A673 (cell line): ENCODE measurements around the gene BEGAIN. TPM values are rescaled to one million over a fixed set of nuclear protein-coding genes. Genes with fewer than 3 reads are reported as not detected.

Source experiments
- BruUV-seq: library from RNA; stranded (reverse); fragments of 400-500 nt; replicated peaks from 2 replicates; lab custom pipeline; 2021; lab: Mats Ljungman, UMichigan
- CTCF ChIA-PET: fragments of 300-600 bp; sonication (Branson Sonifier 250); formaldehyde crosslinking; loops from one replicate; lab custom pipeline; 2022; ENCODE audit warnings: antibody characterized with exemption; lab: Charles Lee
- POLR2A ChIA-PET: fragments of 300-600 bp; sonication (Branson Sonifier 250); formaldehyde crosslinking; loops from one replicate; lab custom pipeline; 2022; ENCODE audit warnings: antibody characterized with exemption; ENCODE audit not compliant: low non-redundant PET; lab: Charles Lee
- DNase-seq: peaks from one replicate; pipeline ENCODE4 v3.0.0-alpha.2; 2015; ENCODE audit warnings: low spot score
- H3K27ac ChIP-seq: fragments of 200-600 bp; sonication (generic); 2 replicates; pipeline ENCODE4 v1.5.1; 2016; ENCODE audit warnings: mixed run types, low read depth, mild to moderate bottlenecking, mixed read lengths, antibody characterized with exemption, low read length; ENCODE audit not compliant: poor library complexity, severe bottlenecking
- H3K27me3 ChIP-seq: fragments of 200-600 bp; sonication (generic); replicated peaks from 2 replicates; pipeline ENCODE4 v1.6.1; 2017; ENCODE audit warnings: mixed run types, low read depth, mild to moderate bottlenecking, mixed read lengths, antibody characterized with exemption, low read length; ENCODE audit not compliant: insufficient read depth, poor library complexity
- H3K36me3 ChIP-seq: fragments of 200-600 bp; sonication (generic); 2 replicates; pipeline ENCODE4 v1.6.1; 2016; ENCODE audit warnings: mixed run types, mild to moderate bottlenecking, mixed read lengths, antibody characterized with exemption, low read length; ENCODE audit not compliant: insufficient read depth, poor library complexity, severe bottlenecking
- H3K4me1 ChIP-seq: fragments of 200-600 bp; sonication (generic); 2 replicates; pipeline ENCODE4 v1.6.1; 2017; ENCODE audit warnings: mixed run types, mild to moderate bottlenecking, mixed read lengths, antibody characterized with exemption, low read length; ENCODE audit not compliant: insufficient read depth, poor library complexity, severe bottlenecking
- H3K4me3 ChIP-seq: fragments of 200-600 bp; sonication (generic); 2 replicates; pipeline ENCODE4 v1.5.1; 2016; ENCODE audit warnings: low read depth, mixed run types, mild to moderate bottlenecking, mixed read lengths, low read length; ENCODE audit not compliant: poor library complexity, severe bottlenecking
- H3K9me3 ChIP-seq: fragments of 200-600 bp; sonication (generic); 2 replicates; pipeline ENCODE4 v1.6.1; 2016; ENCODE audit warnings: mixed run types, low read depth, mild to moderate bottlenecking, mixed read lengths, antibody characterized with exemption, low read length; ENCODE audit not compliant: poor library complexity, severe bottlenecking
- CTCF ChIP-seq: fragments of 300-800, 200-600 bp; sonication (generic); conservative IDR thresholded peaks from 2 replicates; pipeline ENCODE4 v1.5.1; 2017; ENCODE audit warnings: low read depth, mild to moderate bottlenecking, antibody characterized with exemption, low read length, moderate library complexity, mixed read lengths
- EZH2 ChIP-seq: fragments of 200-600 bp; sonication (generic); IDR thresholded peaks from 2 replicates; pipeline ENCODE4 v1.6.1; 2017; ENCODE audit warnings: borderline replicate concordance, low read depth, mild to moderate bottlenecking, mixed read lengths, antibody characterized with exemption, low read length; ENCODE audit not compliant: poor library complexity, severe bottlenecking
- intact Hi-C: fragments of 100-400 bp; cut with micrococcal nuclease; formaldehyde crosslinking; loops from one replicate; pipeline ENCODE4 v1.10.0; 2022; ENCODE audit not compliant: unreplicated experiment
- total RNA-seq: library from RNA; stranded (reverse); gene quantifications from 2 replicates; pipeline ENCODE4 v1.2.3, GENCODE V29; 2021

Gene BEGAIN
- total RNA-seq, 1 experiment from 2014 or later = 0.84 TPM

- no peak for DNase-seq
- CTCF ChIA-PET = no interaction called here
- POLR2A ChIA-PET = no interaction called here
- Histone ChIP-seq H3K4me1 (no peaks in the 10 kb centered on the region), H3K9me3 (no peaks in the 10 kb centered on the region), H3K27me3 (no peaks in the 10 kb centered on the region), H3K4me3 (no peak overlapping the region), H3K27ac (no peak overlapping the region), H3K36me3 (no peaks in the 10 kb centered on the region)
- intact Hi-C loops = no loop called here
- TF ChIP-seq CTCF = no peak
- no peak for TF ChIP-seq EZH2
- no TSS peak for BruUV-seq
These were observed 55.8 kb downstream of the BEGAIN start for GRCh38 chr14:100531152-100532121.

GRCh38 chr14:100530270-100531072 is 56.7 kb downstream of the BEGAIN start:
- TF ChIP-seq CTCF (no peak), EZH2 (no peak)
- ChIA-PET CTCF (no interaction called here), POLR2A (no interaction called here)
- Histone ChIP-seq H3K27ac (no peak overlapping the region), H3K36me3 (no peaks in the 10 kb centered on the region), H3K4me3 (no peak overlapping the region), H3K9me3 (no peaks in the 10 kb centered on the region), H3K27me3 (no peaks in the 10 kb centered on the region), H3K4me1 (no peaks in the 10 kb centered on the region)
- intact Hi-C loops = no loop called here
- BruUV-seq = no TSS peak
- no peak for DNase-seq

- POLR2A ChIA-PET = no interaction called here
- Histone ChIP-seq H3K4me1 (no peaks in the 10 kb centered on the region), H3K27me3 (no peaks in the 10 kb centered on the region), H3K36me3 (no peaks in the 10 kb centered on the region), H3K27ac (no peak overlapping the region), H3K4me3 (no peak overlapping the region), H3K9me3 (no peaks in the 10 kb centered on the region)
- TF ChIP-seq EZH2 (no peak), CTCF (no peak)
- CTCF ChIA-PET = no interaction called here
- intact Hi-C loops = loop anchor here (10.0 kb wide), 1 partner anchor 145 kb away; no protein-coding TSS in a partner anchor
- BruUV-seq = no TSS peak
- DNase-seq = no peak
These were observed 57.6 kb downstream of the BEGAIN start for GRCh38 chr14:100529561-100530031.
